CD4-positive, alpha-beta T cell treated with Interleukin-4 for 4 hours (primary cell): ENCODE results near the gene VANGL2.

Experiments
- DNase-seq: peaks from one replicate; pipeline ENCODE4 v3.0.0-alpha.2; 2020

VANGL2 gene

DNA sequence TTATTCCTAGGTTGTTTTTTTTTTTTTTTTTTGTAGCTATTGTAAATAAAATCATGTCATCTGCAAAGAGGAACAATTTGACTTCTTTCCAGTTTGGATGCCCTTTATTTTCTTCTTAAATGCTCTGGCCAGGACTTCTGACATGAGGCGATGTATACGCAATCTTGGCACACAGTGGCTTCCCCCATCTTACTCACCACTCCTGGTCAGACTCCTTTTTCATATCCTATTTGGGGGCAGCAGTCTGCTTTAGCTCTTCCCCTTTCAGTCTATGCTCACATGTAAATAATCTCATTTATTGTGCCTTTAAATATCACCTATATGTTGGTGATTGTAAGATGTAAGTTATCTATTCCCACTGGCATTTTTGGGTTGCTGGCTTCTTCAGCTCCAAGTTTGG is 66.6 kb downstream of the VANGL2 start:
- DNase-seq = no peak

DNA sequence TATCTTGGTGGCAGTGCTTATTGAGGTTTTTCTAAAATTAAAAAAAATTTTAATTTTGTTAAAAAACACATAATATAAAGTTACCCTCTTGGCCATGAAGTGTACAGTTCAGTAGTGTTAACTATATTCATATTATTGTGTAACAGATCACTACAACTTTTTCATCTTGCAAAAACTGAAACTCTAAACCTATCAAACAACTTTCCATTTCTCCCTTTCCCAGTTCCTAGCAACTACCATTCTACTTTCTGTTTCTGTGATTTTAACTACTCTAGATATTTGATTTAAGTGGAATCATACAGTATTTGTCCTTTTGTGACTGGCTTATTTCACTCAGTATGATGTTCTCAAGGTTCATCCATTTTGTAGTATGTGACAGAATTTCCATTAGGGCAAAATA is 67.2 kb downstream of the VANGL2 start:
- DNase-seq = no peak

DNA sequence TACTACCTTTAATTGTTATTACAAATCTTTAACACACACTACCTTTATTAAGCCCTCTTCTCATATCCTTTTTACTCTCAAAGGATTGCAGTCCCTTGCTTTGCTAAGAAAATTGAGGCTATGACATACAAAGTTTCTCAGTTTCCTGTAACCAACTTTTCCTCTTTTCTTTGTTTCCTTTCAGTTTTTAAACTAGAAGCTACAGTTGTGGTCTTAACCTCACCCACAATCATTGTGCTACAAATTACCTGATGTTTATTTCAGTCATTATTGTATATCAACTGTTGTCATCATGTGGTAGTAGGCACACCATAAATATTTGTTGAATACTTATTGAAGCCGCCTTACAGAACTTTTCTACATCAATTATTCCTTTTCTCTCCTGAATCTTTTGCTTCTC is 70.9 kb downstream of the VANGL2 start:
- no peak for DNase-seq

DNA sequence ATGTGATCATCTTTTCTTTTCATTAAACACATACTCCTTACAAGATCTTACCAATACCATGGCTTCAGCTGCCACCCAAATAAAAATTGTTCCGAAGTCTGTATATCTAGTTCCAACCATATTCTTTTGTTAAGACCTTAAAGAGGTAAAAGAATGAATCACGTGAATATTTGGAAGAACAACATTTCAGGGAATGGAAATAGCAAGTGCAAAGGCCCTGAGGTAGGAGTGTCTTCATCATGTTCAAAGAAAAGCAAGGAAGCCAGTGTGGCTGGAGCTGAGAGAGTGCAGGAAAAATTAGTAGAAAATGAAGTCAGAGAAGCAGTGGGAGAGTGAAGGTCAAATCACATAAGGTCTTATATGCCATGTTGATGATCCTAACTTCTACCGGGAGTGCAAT is 71.7 kb downstream of the VANGL2 start:
- DNase-seq = no peak

DNA sequence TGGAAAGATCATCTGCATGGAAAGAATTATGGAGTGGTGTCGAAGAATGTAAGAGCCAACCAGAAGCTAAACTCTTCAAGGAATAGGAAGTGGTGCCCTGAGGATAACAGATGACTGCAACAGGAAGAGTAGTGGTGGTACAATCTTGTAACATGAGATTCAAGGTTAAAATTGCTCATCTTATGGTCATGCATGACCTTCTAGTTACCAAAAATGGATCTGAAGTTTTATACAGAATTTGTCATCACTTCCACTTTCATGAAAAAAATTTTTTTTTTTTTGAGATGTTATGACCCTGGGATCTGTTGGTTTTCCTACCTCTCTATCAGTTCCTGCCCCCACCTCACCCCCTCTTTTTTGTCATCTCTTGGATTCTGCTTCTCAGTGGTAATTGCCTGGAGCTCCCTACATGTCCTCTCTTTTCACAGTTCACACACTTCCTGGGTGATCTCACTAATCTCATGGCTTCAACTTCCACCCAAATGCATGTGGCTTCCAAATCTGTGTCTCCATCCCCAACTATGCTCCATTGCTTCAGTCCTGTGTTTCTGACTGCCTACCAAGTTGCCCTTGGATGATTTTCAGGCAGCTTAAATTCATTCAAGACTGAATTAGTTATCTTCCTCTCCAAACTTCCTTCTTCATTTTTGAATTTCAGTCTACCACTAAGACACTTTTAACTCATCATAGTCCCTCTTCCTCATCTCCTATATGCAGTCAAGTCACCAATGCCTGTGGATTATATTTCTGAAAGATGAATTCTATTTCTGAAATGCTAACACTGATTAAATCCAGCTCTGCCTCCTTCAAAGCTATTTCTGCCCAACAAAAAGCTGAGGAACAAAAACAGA is 74.3 kb downstream of the VANGL2 start:
- DNase-seq = no peak
